ENCODE results near the gene CAMK2N1.
"Not testable (repeated sequence)": the region's sequence is repeated elsewhere in the genome, so short reads cannot be mapped to it uniquely, and the experiment has no call there.

The CAMK2N1 gene

GRCh38 chr1:20485527-20486456, at the start of gene CAMK2N1:
Gene CAMK2N1 (minus strand): TSS chr1:20486210. CDS start chr1:20485379, 831 bp downstream.
- peak within 1 kb of the TSS in 3 of 5 donors; percentile 48 to 59 (median 49) for H3K9ac ChIP-seq (ENCODE audit: low read length in 5 of 5)
- peaks cover 0 to 31% (median 30%) of the 10 kb centered on the region in 5 donors for H3K4me1 ChIP-seq (ENCODE audit: control insufficient read depth in 5 of 5, insufficient read depth in 5 of 5, low read length in 5 of 5)
- H3K27me3 ChIP-seq (ENCODE audit: control insufficient read depth in 5 of 5, insufficient read depth in 4 of 5, low read length in 5 of 5) = peaks cover 17 to 58% (median 40%) of the 10 kb centered on the region in 5 donors
- H3K4me3 ChIP-seq (ENCODE audit: low read depth in 1 of 5, low read length in 5 of 5) = peak within 1 kb of the TSS; percentile 66 to 89 (median 69)
- H3K27ac ChIP-seq (ENCODE audit: low read depth, low read length) = no peak within 1 kb of the TSS
- H3K36me3 ChIP-seq (ENCODE audit: control insufficient read depth in 5 of 5, insufficient read depth in 5 of 5, low read length in 5 of 5) = no peaks in the 10 kb centered on the region
- H3K9me3 ChIP-seq (ENCODE audit: control insufficient read depth in 5 of 5, low read length in 5 of 5) = no peaks in the 10 kb centered on the region

GRCh38 chr1:20534659-20535417, 48.8 kb upstream of the CAMK2N1 start:
- Histone ChIP-seq H3K27ac (ENCODE audit: low read depth, low read length) (no peak overlapping the region), H3K4me3 (ENCODE audit: low read depth in 1 of 5, low read length in 5 of 5) (no peak overlapping the region), H3K4me1 (ENCODE audit: control insufficient read depth in 5 of 5, insufficient read depth in 5 of 5, low read length in 5 of 5) (peaks cover 0 to 2% (median 0%) of the 10 kb centered on the region in 5 donors), H3K9ac (ENCODE audit: low read length in 5 of 5) (no peak overlapping the region), H3K9me3 (ENCODE audit: control insufficient read depth in 5 of 5, low read length in 5 of 5) (no peaks in the 10 kb centered on the region), H3K36me3 (ENCODE audit: control insufficient read depth in 5 of 5, insufficient read depth in 5 of 5, low read length in 5 of 5) (no peaks in the 10 kb centered on the region), H3K27me3 (ENCODE audit: control insufficient read depth in 5 of 5, insufficient read depth in 4 of 5, low read length in 5 of 5) (peaks cover 4 to 23% (median 14%) of the 10 kb centered on the region in 5 donors)

GRCh38 chr1:20533635-20534034, 47.6 kb upstream of the CAMK2N1 start:
- Histone ChIP-seq H3K27ac (ENCODE audit: low read depth, low read length) (no peak overlapping the region), H3K4me3 (ENCODE audit: low read depth in 1 of 5, low read length in 5 of 5) (no peak overlapping the region), H3K9ac (ENCODE audit: low read length in 5 of 5) (no peak overlapping the region), H3K27me3 (ENCODE audit: control insufficient read depth in 5 of 5, insufficient read depth in 4 of 5, low read length in 5 of 5) (peaks cover 4 to 23% (median 14%) of the 10 kb centered on the region in 5 donors), H3K36me3 (ENCODE audit: control insufficient read depth in 5 of 5, insufficient read depth in 5 of 5, low read length in 5 of 5) (no peaks in the 10 kb centered on the region), H3K9me3 (ENCODE audit: control insufficient read depth in 5 of 5, low read length in 5 of 5) (no peaks in the 10 kb centered on the region), H3K4me1 (ENCODE audit: control insufficient read depth in 5 of 5, insufficient read depth in 5 of 5, low read length in 5 of 5) (peaks cover 0 to 2% (median 0%) of the 10 kb centered on the region in 5 donors)

DNA sequence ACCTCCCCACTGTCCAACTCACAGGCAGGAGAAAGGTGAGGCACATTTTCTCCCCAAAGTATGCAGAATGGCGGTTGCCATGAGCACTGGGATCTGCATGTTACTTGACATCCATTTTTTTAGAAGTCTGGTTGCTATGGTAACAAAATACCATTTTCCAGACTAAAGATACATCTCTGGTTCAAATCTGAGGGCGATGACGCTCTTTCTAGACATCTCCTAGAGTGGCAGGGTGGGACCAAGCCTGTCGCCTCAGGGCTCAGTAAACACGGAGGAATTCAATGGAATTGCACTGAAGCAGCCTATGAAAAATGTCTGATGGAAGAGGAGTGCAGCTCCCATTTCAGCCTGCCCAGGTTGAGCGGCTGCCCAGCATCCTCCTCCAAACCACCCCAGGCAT, 44.9 kb upstream of the CAMK2N1 start:
- Histone ChIP-seq H3K27ac (ENCODE audit: low read depth, low read length) (no peak overlapping the region), H3K4me1 (ENCODE audit: control insufficient read depth in 5 of 5, insufficient read depth in 5 of 5, low read length in 5 of 5) (peaks cover 0 to 2% (median 0%) of the 10 kb centered on the region in 5 donors), H3K36me3 (ENCODE audit: control insufficient read depth in 5 of 5, insufficient read depth in 5 of 5, low read length in 5 of 5) (no peaks in the 10 kb centered on the region), H3K4me3 (ENCODE audit: low read depth in 1 of 5, low read length in 5 of 5) (no peak overlapping the region), H3K9me3 (ENCODE audit: control insufficient read depth in 5 of 5, low read length in 5 of 5) (no peaks in the 10 kb centered on the region), H3K9ac (ENCODE audit: low read length in 5 of 5) (no peak overlapping the region), H3K27me3 (ENCODE audit: control insufficient read depth in 5 of 5, insufficient read depth in 4 of 5, low read length in 5 of 5) (peaks cover 4 to 31% (median 17%) of the 10 kb centered on the region in 5 donors)

- no peak overlapping the region for H3K27ac ChIP-seq (ENCODE audit: low read depth, low read length)
- no peaks in the 10 kb centered on the region for H3K36me3 ChIP-seq (ENCODE audit: control insufficient read depth in 5 of 5, insufficient read depth in 5 of 5, low read length in 5 of 5)
- H3K4me3 ChIP-seq (ENCODE audit: low read depth in 1 of 5, low read length in 5 of 5) = no peak overlapping the region
- H3K9me3 ChIP-seq (ENCODE audit: control insufficient read depth in 5 of 5, low read length in 5 of 5) = no peaks in the 10 kb centered on the region
- H3K4me1 ChIP-seq (ENCODE audit: control insufficient read depth in 5 of 5, insufficient read depth in 5 of 5, low read length in 5 of 5) = peaks cover 0 to 2% (median 0%) of the 10 kb centered on the region in 5 donors
- H3K27me3 ChIP-seq (ENCODE audit: control insufficient read depth in 5 of 5, insufficient read depth in 4 of 5, low read length in 5 of 5) = peaks cover 4 to 32% (median 16%) of the 10 kb centered on the region in 5 donors
- no peak overlapping the region for H3K9ac ChIP-seq (ENCODE audit: low read length in 5 of 5)
Measured at GRCh38 chr1:20530306-20530705, 44.3 kb upstream of the CAMK2N1 start.

DNA sequence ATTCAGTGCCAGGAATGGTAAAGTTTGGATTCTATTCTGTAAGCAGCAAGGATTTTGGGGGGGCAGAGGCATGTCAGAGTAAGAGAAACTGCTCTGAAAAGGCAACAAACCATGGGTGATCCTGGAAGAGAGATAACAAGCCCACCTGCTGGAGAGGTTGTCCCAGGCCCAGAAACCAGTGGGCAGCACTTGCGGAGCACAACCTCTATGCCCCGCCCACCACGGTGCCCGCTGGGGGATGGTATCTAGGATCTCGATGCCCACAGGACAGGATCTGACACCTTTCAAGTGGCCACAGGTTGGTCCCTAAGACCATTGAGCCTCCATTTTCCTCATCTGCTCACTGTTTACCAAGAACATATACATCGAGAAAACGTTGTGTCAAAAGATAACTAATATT, 42.2 kb upstream of the CAMK2N1 start:
- Histone ChIP-seq H3K9ac (ENCODE audit: low read length in 5 of 5) (no peak overlapping the region), H3K27me3 (ENCODE audit: control insufficient read depth in 5 of 5, insufficient read depth in 4 of 5, low read length in 5 of 5) (peaks cover 4 to 27% (median 14%) of the 10 kb centered on the region in 5 donors), H3K27ac (ENCODE audit: low read depth, low read length) (no peak overlapping the region), H3K4me3 (ENCODE audit: low read depth in 1 of 5, low read length in 5 of 5) (no peak overlapping the region), H3K4me1 (ENCODE audit: control insufficient read depth in 5 of 5, insufficient read depth in 5 of 5, low read length in 5 of 5) (no peaks in the 10 kb centered on the region), H3K36me3 (ENCODE audit: control insufficient read depth in 5 of 5, insufficient read depth in 5 of 5, low read length in 5 of 5) (no peaks in the 10 kb centered on the region), H3K9me3 (ENCODE audit: control insufficient read depth in 5 of 5, low read length in 5 of 5) (no peaks in the 10 kb centered on the region)

- no peak overlapping the region for H3K9ac ChIP-seq (ENCODE audit: low read length in 5 of 5)
- H3K4me1 ChIP-seq (ENCODE audit: control insufficient read depth in 5 of 5, insufficient read depth in 5 of 5, low read length in 5 of 5) = peaks cover 0 to 7% (median 3%) of the 10 kb centered on the region in 5 donors
- H3K36me3 ChIP-seq (ENCODE audit: control insufficient read depth in 5 of 5, insufficient read depth in 5 of 5, low read length in 5 of 5) = no peaks in the 10 kb centered on the region
- H3K27ac ChIP-seq (ENCODE audit: low read depth, low read length) = no peak overlapping the region
- no peak overlapping the region for H3K4me3 ChIP-seq (ENCODE audit: low read depth in 1 of 5, low read length in 5 of 5)
- H3K9me3 ChIP-seq (ENCODE audit: control insufficient read depth in 5 of 5, low read length in 5 of 5) = no peaks in the 10 kb centered on the region
- H3K27me3 ChIP-seq (ENCODE audit: control insufficient read depth in 5 of 5, insufficient read depth in 4 of 5, low read length in 5 of 5) = peaks cover 4 to 27% (median 14%) of the 10 kb centered on the region in 5 donors
Measured at GRCh38 chr1:20526267-20526666, 40.3 kb upstream of the CAMK2N1 start.

DNA sequence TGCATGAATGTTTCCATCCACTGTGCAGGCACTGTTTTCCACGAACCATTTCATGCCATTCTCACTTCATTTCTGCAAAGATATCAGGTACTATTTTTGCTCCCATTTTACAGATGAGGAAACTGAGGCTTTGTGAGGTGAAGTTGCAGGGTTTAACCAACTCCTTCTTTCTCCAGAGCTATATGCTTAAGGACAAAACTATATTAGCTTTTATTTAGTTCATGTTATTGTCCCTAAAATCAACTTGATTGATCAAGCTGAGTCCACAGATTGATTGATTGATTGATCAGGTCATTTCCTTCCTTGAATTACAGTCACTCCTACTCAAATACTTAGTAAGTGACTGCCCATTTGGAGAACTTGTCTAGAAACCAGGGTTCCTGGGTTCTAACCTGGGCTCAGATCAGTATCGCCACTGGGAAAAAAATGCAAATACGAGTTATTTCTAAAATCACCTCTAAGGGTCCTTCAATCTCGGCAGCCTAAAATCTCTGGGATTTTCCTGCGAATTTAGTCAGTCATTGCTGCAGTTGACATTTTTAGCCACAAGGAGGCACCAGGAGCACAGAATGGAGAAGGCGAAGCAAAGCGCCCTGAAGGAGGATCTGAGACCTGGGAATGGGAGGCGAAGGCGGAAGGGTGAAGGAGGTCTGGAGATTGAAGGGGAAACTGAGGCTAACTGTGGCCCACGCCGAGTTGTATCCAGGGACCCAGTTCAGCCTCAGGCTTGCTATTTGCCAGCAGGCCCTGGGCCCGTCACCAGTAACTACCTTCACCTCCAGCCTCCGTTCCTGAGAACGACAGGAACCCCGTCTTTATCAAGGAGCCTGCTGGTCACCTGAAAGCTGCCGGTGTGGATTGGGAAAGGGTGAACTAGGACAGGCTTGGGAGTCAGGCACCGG, 36.2 kb upstream of the CAMK2N1 start:
- peak overlapping the region in 1 of 5 donors; percentile 64 for H3K9ac ChIP-seq (ENCODE audit: low read length in 5 of 5)
- H3K27ac ChIP-seq (ENCODE audit: low read depth, low read length) = no peak overlapping the region
- H3K4me3 ChIP-seq (ENCODE audit: low read depth in 1 of 5, low read length in 5 of 5) = peak overlapping the region in 3 of 5 donors; percentile 33 to 61 (median 44)
- no peaks in the 10 kb centered on the region for H3K36me3 ChIP-seq (ENCODE audit: control insufficient read depth in 5 of 5, insufficient read depth in 5 of 5, low read length in 5 of 5)
- no peaks in the 10 kb centered on the region for H3K9me3 ChIP-seq (ENCODE audit: control insufficient read depth in 5 of 5, low read length in 5 of 5)
- H3K27me3 ChIP-seq (ENCODE audit: control insufficient read depth in 5 of 5, insufficient read depth in 4 of 5, low read length in 5 of 5) = peaks cover 0 to 13% (median 2%) of the 10 kb centered on the region in 5 donors
- H3K4me1 ChIP-seq (ENCODE audit: control insufficient read depth in 5 of 5, insufficient read depth in 5 of 5, low read length in 5 of 5) = peaks cover 0 to 7% (median 3%) of the 10 kb centered on the region in 5 donors

GRCh38 chr1:20519609-20520262, 33.7 kb upstream of the CAMK2N1 start:
- H3K27me3 ChIP-seq (ENCODE audit: control insufficient read depth in 5 of 5, insufficient read depth in 4 of 5, low read length in 5 of 5); H3K9ac ChIP-seq (ENCODE audit: low read length in 5 of 5); H3K27ac ChIP-seq (ENCODE audit: low read depth, low read length): not testable (repeated sequence)

More at GRCh38 chr1:20519609-20520262, 33.7 kb upstream of the CAMK2N1 start:
- H3K9me3 ChIP-seq (ENCODE audit: control insufficient read depth in 5 of 5, low read length in 5 of 5); H3K4me3 ChIP-seq (ENCODE audit: low read depth in 1 of 5, low read length in 5 of 5); H3K4me1 ChIP-seq (ENCODE audit: control insufficient read depth in 5 of 5, insufficient read depth in 5 of 5, low read length in 5 of 5); H3K36me3 ChIP-seq (ENCODE audit: control insufficient read depth in 5 of 5, insufficient read depth in 5 of 5, low read length in 5 of 5): not testable (repeated sequence)
